Right ventricle myocardium superior (tissue), 1 donor: ENCODE measurements around the gene C20orf141. TPM values are rescaled to one million over a fixed set of nuclear protein-coding genes. Genes with fewer than 3 reads are reported as not detected.

Source experiments
- ATAC-seq: fragments of 200-7000 bp; cut with Tn5 transposase; one replicate; pipeline ENCODE4 v1.9.1; 2020; ENCODE audit warnings: mild to moderate bottlenecking; ENCODE audit not compliant: poor library complexity
- DNase-seq: peaks from one replicate; pipeline ENCODE4 v3.0.0-alpha.2; 2020
- intact Hi-C: fragments of 100-400 bp; cut with DNase I; formaldehyde crosslinking; loops from one replicate; pipeline ENCODE4 v1.11.2; 2022
- total RNA-seq: library from RNA; stranded (reverse); fragmentation: NEBNext Ultra II Directional; extraction: Animal tissue kit (Norgen Biotek cat#: 25700); gene quantifications from one replicate; pipeline ENCODE4 v1.2.1, GENCODE V29; 2021
- donor health status: DM: no; HTN: yes; CAD: no; lungs with severe emphysema.

The C20orf141 gene
- total RNA-seq, 1 donor from 2014 or later, result not detected

- intact Hi-C loops, result no loop called here
- DNase-seq (no peak), ATAC-seq (no peak)
These were observed 23.5 kb downstream of the C20orf141 start for GRCh38 chr20:2838170-2838797.

GRCh38 chr20:2838847-2839671 lies 24.3 kb downstream of the C20orf141 start:
- DNase-seq (no peak), ATAC-seq (no peak)
- intact Hi-C loops, result no loop called here

GRCh38 chr20:2839732-2840137 lies 24.9 kb downstream of the C20orf141 start:
- DNase-seq (no peak), ATAC-seq (no peak)
- intact Hi-C loops, result no loop called here

GRCh38 chr20:2840138-2840966 lies 25.6 kb downstream of the C20orf141 start, which contains the start of the genes PCED1A and VPS16:
Gene PCED1A, minus strand, starts transcription at chr20:2840655. Its CDS starts 743 bp downstream, at chr20:2839912.
Gene VPS16, plus strand, starts transcription at chr20:2840745. Its CDS starts 30 bp downstream, at chr20:2840775.
- ATAC-seq, result peak; percentile 99
- intact Hi-C loops, result no loop called here
- DNase-seq, result peak; percentile 93

- intact Hi-C loops, result no loop called here
- DNase-seq (peak; percentile 84), ATAC-seq (peak; percentile 55)
These were observed 26.3 kb downstream of the C20orf141 start for GRCh38 chr20:2840967-2841531.

- DNase-seq (no peak), ATAC-seq (no peak)
- intact Hi-C loops, result no loop called here
These were observed 30.8 kb downstream of the C20orf141 start for GRCh38 chr20:2845607-2846006.

- ATAC-seq, result no peak
- intact Hi-C loops, result no loop called here
- DNase-seq, result no peak
These were observed 31.9 kb downstream of the C20orf141 start for GRCh38 chr20:2846698-2847097.

- intact Hi-C loops, result no loop called here
- no peak for DNase-seq
- no peak for ATAC-seq
These were observed 33.0 kb downstream of the C20orf141 start for GRCh38 chr20:2847802-2848201.

GRCh38 chr20:2849529-2849928 lies 34.7 kb downstream of the C20orf141 start:
- intact Hi-C loops, result no loop called here
- ATAC-seq (no peak), DNase-seq (no peak)

GRCh38 chr20:2851086-2851485 lies 36.3 kb downstream of the C20orf141 start:
- intact Hi-C loops, result no loop called here
- ATAC-seq (no peak), DNase-seq (no peak)

GRCh38 chr20:2858591-2858990 lies 43.8 kb downstream of the C20orf141 start:
- intact Hi-C loops, result no loop called here
- DNase-seq, result no peak
- ATAC-seq, result no peak

GRCh38 chr20:2859330-2860121 lies 44.7 kb downstream of the C20orf141 start:
- intact Hi-C loops, result no loop called here
- ATAC-seq (peak; percentile 76), DNase-seq (peak; percentile 59)

- ATAC-seq (no peak), DNase-seq (no peak)
- intact Hi-C loops, result no loop called here
These were observed 49.8 kb downstream of the C20orf141 start for GRCh38 chr20:2864626-2865025.

GRCh38 chr20:2865101-2865500 lies 50.3 kb downstream of the C20orf141 start:
- DNase-seq (no peak), ATAC-seq (no peak)
- intact Hi-C loops, result no loop called here
